GM18951 (cell line): ENCODE measurements around the gene TIPIN.

Source experiments
- POLR2A ChIP-seq: IDR thresholded peaks from 4 replicates; pipeline ENCODE4 v1.6.1; 2011; ENCODE audit warnings: mild to moderate bottlenecking; ENCODE audit not compliant: insufficient read length, insufficient read depth; ENCODE audit errors: extremely low read depth
- in situ Hi-C: fragments of 300-500 bp; cut with MboI; formaldehyde crosslinking; loops from one replicate; pipeline ENCODE4 v1.12.0; 2022; ENCODE audit warnings: low sequenced_read_pairs, mixed read lengths, inconsistent platforms; ENCODE audit not compliant: unreplicated experiment

The TIPIN gene

DNA sequence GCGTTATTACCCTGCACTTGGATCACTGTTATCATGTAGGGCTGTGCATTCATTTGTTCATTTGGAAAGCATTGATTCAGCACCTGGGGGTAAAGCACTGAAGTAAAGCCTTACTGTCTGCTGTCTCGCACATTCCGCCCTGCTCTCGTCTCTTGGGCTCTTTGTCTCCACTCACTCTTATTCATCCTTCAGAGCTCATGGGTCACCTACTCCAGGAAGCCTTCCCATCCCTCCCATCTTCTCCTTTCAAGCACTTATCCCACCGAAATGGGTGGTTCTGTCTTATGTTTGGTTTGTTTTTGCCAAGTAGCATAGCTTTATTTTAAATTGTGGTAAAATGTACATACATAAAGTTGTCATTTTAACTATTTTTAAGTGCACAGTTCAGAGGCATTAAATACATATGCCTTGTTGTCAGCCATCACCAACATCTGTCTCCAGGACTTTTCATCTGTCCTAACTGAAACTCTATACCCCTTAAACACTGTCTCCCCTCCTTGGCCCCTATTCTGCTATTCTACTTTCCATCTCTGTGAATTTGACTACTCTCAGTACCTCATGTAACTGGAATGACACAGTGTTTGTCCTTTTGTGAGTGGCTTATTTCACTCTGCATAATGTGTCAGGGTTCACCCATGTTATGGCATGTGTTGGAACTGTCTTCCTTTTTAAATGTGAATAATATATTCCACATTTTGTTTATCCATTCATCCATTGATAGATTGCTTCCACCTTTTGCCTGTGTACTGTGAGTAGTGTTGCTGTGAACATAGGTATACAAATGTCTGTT is 53.8 kb downstream of the TIPIN start:
- TF ChIP-seq POLR2A = no peak

DNA sequence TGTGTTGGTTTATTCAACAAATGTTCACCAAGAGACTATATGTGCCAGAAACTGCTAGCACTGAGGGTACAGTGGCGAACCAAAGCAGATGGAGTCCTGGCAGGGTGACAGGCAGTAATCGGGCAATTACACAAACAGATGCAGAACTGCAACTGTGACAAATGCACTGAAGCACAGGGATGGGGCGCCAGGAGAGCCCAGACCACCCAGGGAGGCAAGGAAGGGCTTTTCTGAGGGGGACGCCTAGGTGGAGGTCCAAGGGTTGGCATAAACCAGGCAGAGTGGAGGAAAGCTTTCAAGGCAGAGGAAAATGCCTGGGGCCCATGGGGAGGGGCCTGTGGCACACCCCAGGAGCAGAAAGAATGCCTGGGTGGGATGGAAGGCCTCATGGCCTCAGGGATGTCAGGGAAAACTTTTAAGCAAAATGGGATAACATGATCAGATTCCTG is 57.7 kb downstream of the TIPIN start:
- in situ Hi-C loops = no loop called here

More for the DNA sequence above, 53.8 kb downstream of the TIPIN start:
- in situ Hi-C loops = no loop called here

DNA sequence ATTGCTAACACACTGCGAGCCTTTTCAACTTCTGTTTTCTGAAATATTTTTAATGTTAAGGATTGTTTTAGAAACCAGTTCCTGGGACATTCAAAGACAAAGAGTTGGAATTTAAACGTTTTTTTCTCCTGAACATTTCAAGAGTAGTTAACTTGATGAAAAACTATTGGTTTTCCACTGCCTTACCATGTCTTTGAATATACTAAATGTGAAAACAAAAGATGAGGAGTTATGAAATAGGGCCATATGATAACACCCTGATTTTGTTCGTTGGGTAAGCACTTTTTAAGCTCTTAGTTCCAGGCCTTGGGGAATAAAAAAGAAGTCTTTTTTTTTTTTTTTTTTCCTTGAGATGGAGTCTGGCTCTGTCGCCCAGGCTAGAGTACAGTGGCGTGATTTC is 60.3 kb downstream of the TIPIN start:
- TF ChIP-seq POLR2A = no peak
- in situ Hi-C loops = no loop called here

More for the DNA sequence above, 57.7 kb downstream of the TIPIN start:
- no peak for TF ChIP-seq POLR2A

DNA sequence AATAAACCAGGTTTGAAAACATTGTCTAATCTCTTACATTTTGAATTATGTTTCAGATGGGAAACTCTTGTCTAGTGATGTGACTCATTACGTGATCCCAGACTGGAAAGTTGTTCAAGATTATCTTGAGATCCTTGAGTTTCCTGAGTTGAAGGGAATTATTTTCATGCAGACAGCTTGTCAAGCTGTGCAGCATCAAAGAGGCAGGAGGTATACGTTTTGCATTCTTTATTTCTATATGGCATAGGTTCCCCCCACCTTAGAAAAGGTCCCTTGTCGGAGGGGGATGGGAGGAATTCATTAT is 61.6 kb downstream of the TIPIN start:
- in situ Hi-C loops = no loop called here

DNA sequence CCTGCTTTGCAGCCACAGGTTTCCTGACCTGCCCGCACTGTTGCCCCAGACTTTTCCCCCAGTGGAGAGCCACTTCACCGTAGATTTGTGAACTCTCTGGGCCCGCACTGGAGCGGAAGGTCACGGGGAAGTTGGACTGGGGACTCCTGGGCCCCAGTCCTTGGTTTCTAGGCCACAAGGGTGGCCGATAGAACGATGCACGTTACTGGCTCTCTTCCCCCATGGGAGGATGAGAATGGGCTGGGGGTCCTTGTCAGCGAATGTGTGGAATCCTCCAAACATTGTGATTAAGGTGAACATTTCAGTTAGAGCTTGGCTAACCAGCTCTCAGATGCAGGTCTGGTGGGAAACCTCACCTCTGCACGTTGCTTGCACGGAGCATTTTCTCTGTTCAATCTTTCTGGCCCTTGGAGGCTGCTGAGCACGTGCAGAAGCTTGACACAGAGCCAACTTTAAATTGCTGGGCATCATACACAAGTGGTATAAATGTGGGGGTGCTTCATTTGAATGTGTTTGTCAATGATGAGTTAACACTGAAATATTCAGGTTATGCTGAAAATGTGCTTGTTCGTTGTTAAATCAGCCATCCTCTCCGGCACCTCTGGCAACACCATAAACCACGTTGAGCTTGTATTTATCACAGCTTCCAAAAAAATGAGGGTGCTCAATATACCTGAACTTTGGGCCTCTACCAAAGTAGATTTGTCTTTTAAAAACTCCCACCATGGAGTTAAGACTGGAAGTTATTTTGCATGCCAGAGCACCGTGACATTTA is 62.1 kb downstream of the TIPIN start:
- no peak for TF ChIP-seq POLR2A
- in situ Hi-C loops = no loop called here

More for the DNA sequence above, 61.6 kb downstream of the TIPIN start:
- TF ChIP-seq POLR2A = no peak

DNA sequence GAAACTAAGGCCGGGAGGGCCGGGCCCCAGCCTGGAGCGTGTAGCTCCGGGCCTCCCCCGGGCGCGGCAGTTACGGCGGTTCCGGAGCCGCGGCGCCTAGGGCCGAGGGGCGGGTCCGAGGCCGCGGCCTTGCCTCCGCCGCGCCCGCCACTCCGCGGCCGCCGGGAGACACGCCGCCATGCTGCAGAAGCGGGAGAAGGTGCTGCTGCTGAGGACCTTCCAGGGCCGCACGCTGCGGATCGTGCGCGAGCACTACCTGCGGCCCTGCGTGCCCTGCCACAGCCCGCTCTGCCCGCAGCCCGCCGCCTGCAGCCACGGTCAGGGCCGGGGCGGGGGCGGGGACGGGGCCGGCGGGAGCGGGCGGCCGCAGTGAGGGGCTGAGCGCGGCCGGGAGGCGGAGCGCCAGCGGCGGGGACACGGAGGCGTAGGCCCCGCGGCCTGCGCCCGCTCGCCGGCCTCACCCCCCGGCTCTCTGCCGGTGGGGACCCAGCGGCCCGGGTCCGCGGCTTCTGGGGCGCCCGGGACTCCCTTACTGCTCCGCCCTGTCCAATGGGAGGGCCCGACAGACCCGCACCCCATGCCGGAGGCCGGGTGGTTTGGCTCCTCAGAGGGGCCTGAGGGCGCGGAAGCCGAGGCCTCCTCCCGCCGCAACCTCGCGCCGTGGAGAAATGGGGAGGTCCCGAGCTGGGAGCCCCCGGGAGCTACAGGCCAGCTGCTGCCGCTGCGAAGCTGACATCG is 62.9 kb downstream of the TIPIN start, which contains the start of gene DIS3L:
DIS3L (plus strand) TSS at position 150 of the 738 bp plus-strand sequence; CDS start at position 179, 29 bp downstream.
- peak; percentile 70 for TF ChIP-seq POLR2A
- in situ Hi-C loops = no loop called here

DNA sequence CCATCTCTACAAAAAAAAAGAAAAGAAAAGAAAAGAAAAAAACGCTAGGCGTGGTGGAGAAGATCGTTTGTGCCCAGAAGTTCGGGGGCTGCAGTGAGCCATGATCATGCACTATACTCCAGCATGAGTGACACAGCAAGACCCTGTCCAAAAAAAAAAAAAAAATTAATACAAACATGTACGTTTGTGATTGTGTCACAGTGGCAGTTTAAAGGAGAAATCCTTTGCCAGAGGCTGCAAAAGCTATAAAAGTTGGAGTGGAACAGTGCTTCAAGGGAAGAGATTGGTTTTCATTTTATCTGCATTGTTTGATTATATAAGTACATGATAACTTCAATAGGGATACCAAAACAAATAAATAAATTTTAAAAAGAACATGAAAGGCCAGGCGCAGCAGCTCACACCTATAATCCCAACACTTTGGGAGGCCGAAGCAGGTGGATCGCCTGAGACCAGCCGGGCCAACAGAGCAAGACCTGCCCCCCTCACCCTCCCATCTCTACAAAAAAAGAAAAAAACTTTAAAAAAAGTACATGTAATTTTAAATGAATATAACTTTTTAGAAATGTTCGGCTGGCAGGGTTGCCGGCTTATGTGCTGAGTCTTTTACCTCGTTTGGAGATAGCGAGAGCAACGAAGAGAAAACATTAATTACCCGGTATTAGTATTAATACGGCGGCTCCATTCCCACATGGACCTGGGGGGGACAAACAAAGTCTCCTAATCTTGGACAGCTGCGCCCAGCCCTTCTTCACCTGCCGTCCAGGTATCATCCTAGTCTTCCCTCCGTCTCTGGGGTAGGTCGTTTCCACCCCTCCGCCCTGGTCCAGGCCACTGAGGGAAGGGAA is 63.7 kb downstream of the TIPIN start:
- in situ Hi-C loops = no loop called here
- TF ChIP-seq POLR2A = no peak

DNA sequence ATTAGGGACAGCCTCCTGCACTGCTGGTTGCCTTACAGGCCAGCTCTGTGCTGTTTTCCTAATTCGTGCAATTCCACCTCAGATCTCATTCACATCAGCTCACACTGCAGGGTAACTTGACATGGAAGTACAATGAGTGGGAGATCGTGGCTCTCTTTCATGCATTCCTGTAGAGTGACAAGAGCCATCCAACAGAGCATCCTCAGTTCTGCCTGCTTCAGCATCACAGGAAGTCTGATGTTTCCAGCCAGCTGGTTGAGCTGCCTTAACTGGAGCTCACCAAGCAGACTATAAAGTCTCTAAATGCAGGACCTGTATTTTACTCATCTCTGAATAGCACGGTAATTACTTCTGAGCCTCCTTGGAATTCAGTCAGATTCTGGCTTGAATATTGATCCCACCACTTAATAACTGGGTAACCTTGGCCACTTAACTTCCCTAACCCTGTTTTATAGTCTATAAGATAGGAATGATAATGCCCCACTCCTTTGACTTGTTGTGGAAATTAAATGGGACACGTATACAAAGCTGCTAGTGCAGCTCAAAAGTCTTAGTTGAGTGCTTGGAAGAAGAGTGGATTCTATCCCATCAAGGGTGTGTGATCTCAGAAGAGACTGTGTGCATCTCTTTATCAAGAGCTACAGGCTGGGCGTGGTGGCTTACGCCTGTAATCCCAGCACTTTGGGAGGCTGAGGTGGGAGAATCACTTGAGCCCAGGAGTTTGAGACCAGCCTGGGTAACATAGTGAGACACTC is 64.5 kb downstream of the TIPIN start:
- in situ Hi-C loops = no loop called here
- TF ChIP-seq POLR2A = no peak

DNA sequence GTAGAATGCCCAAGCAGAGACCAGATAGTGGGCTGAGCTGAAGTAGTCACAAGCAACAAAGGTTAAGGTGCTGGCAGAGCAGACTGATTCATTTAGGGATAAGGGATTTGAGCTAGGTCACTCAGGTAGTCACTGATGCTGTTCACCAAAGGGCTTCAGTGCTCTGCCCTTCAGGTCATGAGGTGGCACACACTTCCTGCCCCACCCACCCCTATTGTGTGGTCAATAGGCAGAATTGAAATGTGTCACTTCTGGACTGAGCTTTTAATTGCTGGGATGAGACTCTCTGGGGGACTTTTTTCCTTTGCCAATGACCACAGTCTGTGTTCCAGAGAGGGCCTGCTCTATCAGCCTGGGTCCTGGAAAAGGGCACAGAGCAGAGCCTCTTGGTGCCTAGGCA is 66.0 kb downstream of the TIPIN start:
- in situ Hi-C loops = no loop called here
- TF ChIP-seq POLR2A = no peak

DNA sequence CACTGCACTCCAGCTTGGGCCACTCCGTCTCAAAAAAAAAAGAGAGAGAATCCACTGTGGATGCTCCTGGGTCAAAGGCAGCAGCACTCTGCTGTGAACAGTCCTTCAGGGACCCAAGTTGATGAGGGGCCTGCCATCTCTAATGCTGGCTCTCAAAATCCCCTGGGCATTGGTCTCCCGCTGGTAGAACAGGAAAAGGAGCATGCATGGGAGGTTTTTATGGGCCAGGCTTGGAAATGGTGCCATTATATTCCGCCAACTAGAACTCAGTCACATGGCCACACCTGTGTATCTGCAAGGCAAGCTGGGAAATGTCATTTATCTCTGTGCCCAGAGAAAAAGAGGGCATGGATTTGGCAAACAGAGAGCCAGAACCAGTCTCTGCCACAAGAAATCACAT is 66.5 kb downstream of the TIPIN start:
- no peak for TF ChIP-seq POLR2A
- in situ Hi-C loops = no loop called here

DNA sequence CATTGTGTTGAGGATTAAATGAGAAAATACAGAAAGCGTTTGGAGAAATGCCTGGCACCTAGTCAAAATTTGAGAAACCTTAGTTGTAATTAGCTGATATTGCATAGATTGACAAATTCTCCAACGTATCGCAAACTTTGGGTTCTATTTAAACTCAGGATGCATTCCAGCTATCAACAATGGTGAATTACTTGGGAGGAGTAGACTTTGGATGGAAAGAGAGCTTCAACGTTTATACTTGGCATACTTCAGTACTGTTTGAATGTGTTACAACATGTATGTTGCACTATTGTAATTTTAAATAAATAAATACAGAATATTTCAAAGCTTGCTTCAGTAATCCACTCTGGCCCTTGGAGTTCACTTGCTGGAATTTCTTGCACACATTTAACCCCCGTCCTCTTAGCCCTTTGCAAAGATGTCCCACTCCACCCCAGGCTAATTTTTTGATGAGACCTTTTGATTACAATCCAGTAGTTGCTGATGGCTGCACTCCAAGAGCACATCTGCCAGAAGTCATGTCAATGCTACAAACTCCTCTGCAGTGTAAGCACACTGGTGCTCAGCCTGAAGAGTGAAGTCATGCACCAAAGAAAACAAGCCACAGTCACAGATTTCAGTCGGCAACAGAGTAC is 67.8 kb downstream of the TIPIN start:
- TF ChIP-seq POLR2A = no peak
- in situ Hi-C loops = no loop called here
